Upper lobe of right lung (tissue), 1 donor: ENCODE data around the gene SIDT2. TPM values are rescaled to one million over a fixed set of nuclear protein-coding genes. Genes with fewer than 3 reads are reported as not detected.
A peak's percentile ranks its signal among the peaks of the same experiment; 100 is the strongest.

Experiments
- ATAC-seq: fragments of 200-7000 bp; cut with Tn5 transposase; one replicate; pipeline ENCODE4 v1.9.1; 2020; ENCODE audit warnings: mild to moderate bottlenecking, moderate library complexity
- DNase-seq: peaks from one replicate; pipeline ENCODE4 v3.0.0-alpha.2; 2020
- H3K27ac ChIP-seq: fragments of 200-600 bp; one replicate; pipeline ENCODE4 v1.8.0; 2022
- H3K27me3 ChIP-seq: fragments of 200-600 bp; one replicate; pipeline ENCODE4 v1.8.0; 2022; ENCODE audit warnings: mild to moderate bottlenecking
- H3K36me3 ChIP-seq: fragments of 200-600 bp; one replicate; pipeline ENCODE4 v1.8.0; 2022
- H3K4me1 ChIP-seq: fragments of 200-600 bp; one replicate; pipeline ENCODE4 v1.8.0; 2022
- H3K4me3 ChIP-seq: fragments of 200-600 bp; one replicate; pipeline ENCODE4 v1.8.0; 2022; ENCODE audit warnings: mild to moderate bottlenecking
- H3K9me3 ChIP-seq: fragments of 200-600 bp; one replicate; pipeline ENCODE4 v1.8.0; 2022
- CTCF ChIP-seq: fragments of 200-600 bp; IDR thresholded peaks from one replicate; pipeline ENCODE4 v1.8.0; 2022; ENCODE audit warnings: antibody characterized with exemption
- intact Hi-C: fragments of 100-400 bp; cut with DNase I; formaldehyde crosslinking; loops from one replicate; pipeline ENCODE4 v1.11.0; 2022
- total RNA-seq: library from RNA; stranded (reverse); fragmentation: NEBNext Ultra II Directional; extraction: Animal tissue kit (Norgen Biotek cat#: 25700); gene quantifications from one replicate; pipeline ENCODE4 v1.2.1, GENCODE V29; 2021
- donor health status: DM: no; HTN: yes; CAD: no; lungs with severe emphysema.

The SIDT2 gene
- total RNA-seq, 1 donor from 2014 or later = 107 TPM

- peak; percentile 48 for ATAC-seq
- peak overlapping the region; percentile 90 for H3K27ac ChIP-seq
These were observed 35.2 kb upstream of the SIDT2 start for GRCh38 chr11:117143390-117143789.

GRCh38 chr11:117143871-117144476 lies 34.6 kb upstream of the SIDT2 start, which contains the start of gene PAFAH1B2:
Gene PAFAH1B2 (plus strand): TSS chr11:117144287. CDS start chr11:117152448, 8,161 bp downstream.
- DNase-seq = peak; percentile 98
- H3K4me1 ChIP-seq = peaks cover 30% of the 10 kb centered on the region
- intact Hi-C loops = no loop called here
- H3K27me3 ChIP-seq = no peaks in the 10 kb centered on the region
- no peaks in the 10 kb centered on the region for H3K9me3 ChIP-seq
- peak within 1 kb of the TSS; percentile 97 for H3K4me3 ChIP-seq
- TF ChIP-seq CTCF = no peak
- peaks cover 9% of the 10 kb centered on the region for H3K36me3 ChIP-seq
- peak; percentile 99 for ATAC-seq
- peak within 1 kb of the TSS; percentile 90 for H3K27ac ChIP-seq

More at GRCh38 chr11:117143390-117143789, 35.2 kb upstream of the SIDT2 start:
- Histone ChIP-seq H3K36me3 (peaks cover 9% of the 10 kb centered on the region), H3K4me1 (peaks cover 29% of the 10 kb centered on the region), H3K4me3 (peak overlapping the region; percentile 97), H3K27me3 (no peaks in the 10 kb centered on the region), H3K9me3 (no peaks in the 10 kb centered on the region)
- intact Hi-C loops = no loop called here
- no peak for TF ChIP-seq CTCF
- DNase-seq = no peak

- Histone ChIP-seq H3K4me1 (peaks cover 31% of the 10 kb centered on the region), H3K4me3 (peak overlapping the region; percentile 97), H3K27ac (peak overlapping the region; percentile 90), H3K27me3 (no peaks in the 10 kb centered on the region), H3K36me3 (peaks cover 9% of the 10 kb centered on the region), H3K9me3 (no peaks in the 10 kb centered on the region)
- intact Hi-C loops = no loop called here
- DNase-seq (peak; percentile 79), ATAC-seq (peak; percentile 85)
- no peak for TF ChIP-seq CTCF
These were observed 33.8 kb upstream of the SIDT2 start for GRCh38 chr11:117144477-117145392.

GRCh38 chr11:117145393-117145761 lies 33.2 kb upstream of the SIDT2 start:
- Histone ChIP-seq H3K27ac (peak overlapping the region; percentile 90), H3K4me3 (peak overlapping the region; percentile 97)
- TF ChIP-seq CTCF = no peak

GRCh38 chr11:117146521-117146920 lies 32.0 kb upstream of the SIDT2 start:
- Histone ChIP-seq H3K36me3 (peaks cover 9% of the 10 kb centered on the region), H3K27me3 (no peaks in the 10 kb centered on the region), H3K4me1 (peaks cover 37% of the 10 kb centered on the region), H3K4me3 (no peak overlapping the region), H3K9me3 (no peaks in the 10 kb centered on the region), H3K27ac (no peak overlapping the region)
- intact Hi-C loops = no loop called here
- DNase-seq (no peak), ATAC-seq (no peak)
- no peak for TF ChIP-seq CTCF

More at GRCh38 chr11:117145393-117145761, 33.2 kb upstream of the SIDT2 start:
- Histone ChIP-seq H3K27me3 (no peaks in the 10 kb centered on the region), H3K36me3 (peaks cover 9% of the 10 kb centered on the region), H3K4me1 (peaks cover 33% of the 10 kb centered on the region), H3K9me3 (no peaks in the 10 kb centered on the region)
- ATAC-seq (no peak), DNase-seq (no peak)
- intact Hi-C loops = no loop called here
